ENCODE measurements around the gene EBNA1BP2. TPM values are rescaled to one million over a fixed set of nuclear protein-coding genes. Genes with fewer than 3 reads are reported as not detected.

Gene EBNA1BP2
- polyA plus RNA-seq, 1 donor from 2014 or later, result 102 TPM

DNA sequence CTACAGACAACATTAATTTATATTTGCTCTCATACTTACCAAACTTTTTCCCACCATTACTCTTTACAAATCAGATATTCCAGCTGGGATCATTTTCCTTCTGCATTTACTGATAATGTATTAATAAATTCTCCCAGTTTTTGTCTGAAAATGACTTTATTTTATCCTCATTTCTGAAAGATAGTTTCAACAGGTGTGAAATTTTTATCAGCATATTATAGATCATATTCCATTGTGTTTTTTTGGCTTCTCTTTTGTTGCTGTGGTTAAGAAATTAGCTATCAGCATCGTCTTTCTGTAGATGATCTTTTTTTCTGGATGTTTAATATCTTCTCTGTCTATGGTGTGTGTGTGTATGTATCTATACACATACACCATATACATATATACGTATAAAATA is 2.8 kb upstream of the EBNA1BP2 start:
- H3F3A ChIP-seq (ENCODE audit: insufficient read depth, low read length, poor library complexity, severe bottlenecking), result no peaks in the 10 kb centered on the region
- H4K20me1 ChIP-seq (ENCODE audit: insufficient read depth), result no peaks in the 10 kb centered on the region
- no peak overlapping the region for H3K4me2 ChIP-seq (ENCODE audit: low read length)
- TF ChIP-seq, protein P1, sequence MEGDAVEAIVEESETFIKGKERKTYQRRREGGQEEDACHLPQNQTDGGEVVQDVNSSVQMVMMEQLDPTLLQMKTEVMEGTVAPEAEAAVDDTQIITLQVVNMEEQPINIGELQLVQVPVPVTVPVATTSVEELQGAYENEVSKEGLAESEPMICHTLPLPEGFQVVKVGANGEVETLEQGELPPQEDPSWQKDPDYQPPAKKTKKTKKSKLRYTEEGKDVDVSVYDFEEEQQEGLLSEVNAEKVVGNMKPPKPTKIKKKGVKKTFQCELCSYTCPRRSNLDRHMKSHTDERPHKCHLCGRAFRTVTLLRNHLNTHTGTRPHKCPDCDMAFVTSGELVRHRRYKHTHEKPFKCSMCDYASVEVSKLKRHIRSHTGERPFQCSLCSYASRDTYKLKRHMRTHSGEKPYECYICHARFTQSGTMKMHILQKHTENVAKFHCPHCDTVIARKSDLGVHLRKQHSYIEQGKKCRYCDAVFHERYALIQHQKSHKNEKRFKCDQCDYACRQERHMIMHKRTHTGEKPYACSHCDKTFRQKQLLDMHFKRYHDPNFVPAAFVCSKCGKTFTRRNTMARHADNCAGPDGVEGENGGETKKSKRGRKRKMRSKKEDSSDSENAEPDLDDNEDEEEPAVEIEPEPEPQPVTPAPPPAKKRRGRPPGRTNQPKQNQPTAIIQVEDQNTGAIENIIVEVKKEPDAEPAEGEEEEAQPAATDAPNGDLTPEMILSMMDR (IDR thresholded peaks at IDR 0.05; ENCODE audit: poor library complexity, severe bottlenecking), result no peak
- TF ChIP-seq POLR2AphosphoS5 (IDR thresholded peaks at IDR 0.05), result no peak
- TF ChIP-seq TAF1 (IDR thresholded peaks at IDR 0.05; ENCODE audit: low read depth), result no peak
- no peak for TF ChIP-seq MXI1 (conservative IDR thresholded peaks at IDR 0.05; ENCODE audit: poor library complexity, severe bottlenecking)
- no peak for TF ChIP-seq RAD21 (conservative IDR thresholded peaks at IDR 0.05)
- TF ChIP-seq SMC3 (conservative IDR thresholded peaks at IDR 0.05; ENCODE audit: poor library complexity), result no peak
- TF ChIP-seq EP300 (conservative IDR thresholded peaks at IDR 0.05; ENCODE audit: poor library complexity, severe bottlenecking), result no peak
- TF ChIP-seq EZH2 (IDR thresholded peaks at IDR 0.05; ENCODE audit: borderline replicate concordance, insufficient read depth, low read length, poor library complexity, severe bottlenecking), result no peak
- TF ChIP-seq, protein P2, sequence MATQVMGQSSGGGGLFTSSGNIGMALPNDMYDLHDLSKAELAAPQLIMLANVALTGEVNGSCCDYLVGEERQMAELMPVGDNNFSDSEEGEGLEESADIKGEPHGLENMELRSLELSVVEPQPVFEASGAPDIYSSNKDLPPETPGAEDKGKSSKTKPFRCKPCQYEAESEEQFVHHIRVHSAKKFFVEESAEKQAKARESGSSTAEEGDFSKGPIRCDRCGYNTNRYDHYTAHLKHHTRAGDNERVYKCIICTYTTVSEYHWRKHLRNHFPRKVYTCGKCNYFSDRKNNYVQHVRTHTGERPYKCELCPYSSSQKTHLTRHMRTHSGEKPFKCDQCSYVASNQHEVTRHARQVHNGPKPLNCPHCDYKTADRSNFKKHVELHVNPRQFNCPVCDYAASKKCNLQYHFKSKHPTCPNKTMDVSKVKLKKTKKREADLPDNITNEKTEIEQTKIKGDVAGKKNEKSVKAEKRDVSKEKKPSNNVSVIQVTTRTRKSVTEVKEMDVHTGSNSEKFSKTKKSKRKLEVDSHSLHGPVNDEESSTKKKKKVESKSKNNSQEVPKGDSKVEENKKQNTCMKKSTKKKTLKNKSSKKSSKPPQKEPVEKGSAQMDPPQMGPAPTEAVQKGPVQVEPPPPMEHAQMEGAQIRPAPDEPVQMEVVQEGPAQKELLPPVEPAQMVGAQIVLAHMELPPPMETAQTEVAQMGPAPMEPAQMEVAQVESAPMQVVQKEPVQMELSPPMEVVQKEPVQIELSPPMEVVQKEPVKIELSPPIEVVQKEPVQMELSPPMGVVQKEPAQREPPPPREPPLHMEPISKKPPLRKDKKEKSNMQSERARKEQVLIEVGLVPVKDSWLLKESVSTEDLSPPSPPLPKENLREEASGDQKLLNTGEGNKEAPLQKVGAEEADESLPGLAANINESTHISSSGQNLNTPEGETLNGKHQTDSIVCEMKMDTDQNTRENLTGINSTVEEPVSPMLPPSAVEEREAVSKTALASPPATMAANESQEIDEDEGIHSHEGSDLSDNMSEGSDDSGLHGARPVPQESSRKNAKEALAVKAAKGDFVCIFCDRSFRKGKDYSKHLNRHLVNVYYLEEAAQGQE (IDR thresholded peaks at IDR 0.05; ENCODE audit: borderline replicate concordance), result no peak
- H3K79me2 ChIP-seq (replicated peaks; ENCODE audit: insufficient read depth, low read length), result no peaks in the 10 kb centered on the region
- no peak overlapping the region for H3K27ac ChIP-seq (ENCODE audit: low read length)
- H3K27me3 ChIP-seq (ENCODE audit: insufficient read depth, low read depth, low read length), result no peaks in the 10 kb centered on the region
- H3K9me2 ChIP-seq (ENCODE audit: insufficient read depth, low read length), result no peaks in the 10 kb centered on the region
- H2AFZ ChIP-seq (ENCODE audit: low read depth, low read length), result no peak overlapping the region
- H3K9me3 ChIP-seq (ENCODE audit: low read length), result no peaks in the 10 kb centered on the region
- H3K9ac ChIP-seq (ENCODE audit: low read length), result no peak overlapping the region
- no peak overlapping the region for H3K4me3 ChIP-seq (ENCODE audit: low read length)
- H3K36me3 ChIP-seq (ENCODE audit: insufficient read depth, low read length), result no peaks in the 10 kb centered on the region

DNA sequence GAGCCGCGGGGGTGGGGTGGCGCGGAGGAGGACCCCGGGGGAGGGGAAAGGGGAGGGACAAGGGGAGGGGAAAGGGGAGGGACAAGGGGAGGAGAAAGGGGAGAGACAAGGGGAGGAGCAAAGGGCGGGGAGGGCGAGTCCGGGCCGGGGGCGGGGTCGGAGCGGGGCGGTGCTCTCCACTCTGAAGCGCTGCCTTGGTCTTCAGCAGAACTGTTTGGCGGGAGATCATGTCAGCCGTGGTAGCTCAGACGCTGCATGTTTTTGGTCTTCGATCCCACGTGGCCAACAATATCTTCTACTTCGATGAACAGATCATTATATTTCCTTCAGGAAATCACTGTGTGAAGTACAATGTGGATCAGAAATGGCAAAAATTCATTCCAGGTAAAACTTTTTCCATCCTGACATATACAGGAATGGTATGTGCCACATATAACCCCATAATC is 460 bp upstream of the EBNA1BP2 start:
- Histone ChIP-seq H3F3A (ENCODE audit: insufficient read depth, low read length, poor library complexity, severe bottlenecking) (no peaks in the 10 kb centered on the region), H3K27me3 (ENCODE audit: insufficient read depth, low read depth, low read length) (no peaks in the 10 kb centered on the region), H3K36me3 (ENCODE audit: insufficient read depth, low read length) (no peaks in the 10 kb centered on the region), H3K79me2 (replicated peaks; ENCODE audit: insufficient read depth, low read length) (no peaks in the 10 kb centered on the region), H3K9me3 (ENCODE audit: low read length) (no peaks in the 10 kb centered on the region), H3K9me2 (ENCODE audit: insufficient read depth, low read length) (no peaks in the 10 kb centered on the region), H3K27ac (ENCODE audit: low read length) (no peak overlapping the region), H3K4me3 (ENCODE audit: low read length) (peak overlapping the region; percentile 97), H4K20me1 (ENCODE audit: insufficient read depth) (no peaks in the 10 kb centered on the region), H3K9ac (ENCODE audit: low read length) (peak overlapping the region; percentile 61), H3K4me2 (ENCODE audit: low read length) (peak overlapping the region; percentile 75), H2AFZ (ENCODE audit: low read depth, low read length) (peak overlapping the region; percentile 74)
- TF ChIP-seq, protein P1 (IDR thresholded peaks at IDR 0.05; ENCODE audit: poor library complexity, severe bottlenecking), result no peak
- TF ChIP-seq, protein P2 (IDR thresholded peaks at IDR 0.05; ENCODE audit: borderline replicate concordance), result no peak
- TF ChIP-seq RAD21 (conservative IDR thresholded peaks at IDR 0.05), result no peak
- TF ChIP-seq MXI1 (conservative IDR thresholded peaks at IDR 0.05; ENCODE audit: poor library complexity, severe bottlenecking), result no peak
- TF ChIP-seq EP300 (conservative IDR thresholded peaks at IDR 0.05; ENCODE audit: poor library complexity, severe bottlenecking), result no peak
- TF ChIP-seq POLR2AphosphoS5 (IDR thresholded peaks at IDR 0.05), result no peak
- no peak for TF ChIP-seq TAF1 (IDR thresholded peaks at IDR 0.05; ENCODE audit: low read depth)
- no peak for TF ChIP-seq EZH2 (IDR thresholded peaks at IDR 0.05; ENCODE audit: borderline replicate concordance, insufficient read depth, low read length, poor library complexity, severe bottlenecking)
- TF ChIP-seq SMC3 (conservative IDR thresholded peaks at IDR 0.05; ENCODE audit: poor library complexity), result no peak

All from neural cell (in vitro differentiated cells).